Fibroblast of lung (primary cell): ENCODE results near the gene FRMPD2. TPM values are rescaled to one million over a fixed set of nuclear protein-coding genes. Genes with fewer than 3 reads are reported as not detected.

Experiments used
- DNase-seq, 2 donors: peaks; one replicate each; pipeline versions ENCODE4 v3.0.0 to v3.0.0-alpha.2; 2010; ENCODE audit warnings: low read depth in 2 of 2
- H2AFZ ChIP-seq: 2 replicates; pipeline ENCODE4 v1.5.1; 2012; ENCODE audit warnings: low read length, control low read depth, inconsistent platforms
- H3K27ac ChIP-seq: 2 replicates; pipeline ENCODE4 v1.5.1; 2011; ENCODE audit warnings: low read length, control low read depth; ENCODE audit not compliant: insufficient read depth
- H3K27me3 ChIP-seq: 2 replicates; pipeline ENCODE4 v1.5.1; 2011; ENCODE audit warnings: mild to moderate bottlenecking, low read length; ENCODE audit not compliant: control insufficient read depth, insufficient read depth
- H3K36me3 ChIP-seq: 2 replicates; pipeline ENCODE4 v1.5.1; 2011; ENCODE audit warnings: low read length; ENCODE audit not compliant: control insufficient read depth, insufficient read depth
- H3K4me1 ChIP-seq: 2 replicates; pipeline ENCODE4 v1.5.1; 2011; ENCODE audit warnings: low read length; ENCODE audit not compliant: control insufficient read depth, insufficient read depth; ENCODE audit errors: extremely low read depth
- H3K4me2 ChIP-seq: 2 replicates; pipeline ENCODE4 v1.5.1; 2011; ENCODE audit warnings: low read length, control low read depth; ENCODE audit not compliant: insufficient read depth; ENCODE audit errors: extremely low read depth
- H3K4me3 ChIP-seq, 4 experiments: fragments of 200-600 bp in 1 of 4; sonication (generic) in 1 of 4; replicated peaks in 1 of 4; 2 replicates each; pipeline ENCODE4 v1.5.1; 2011 to 2016; ENCODE audit warnings: low read length in 4 of 4, low read depth in 3 of 4, mild to moderate bottlenecking in 3 of 4, control low read depth in 2 of 4, inconsistent platforms in 1 of 4, mixed read lengths in 1 of 4; ENCODE audit not compliant: insufficient read depth in 1 of 4; ENCODE audit errors: control extremely low read depth in 1 of 4
- H3K79me2 ChIP-seq: 2 replicates; pipeline ENCODE4 v1.5.1; 2012; ENCODE audit warnings: mild to moderate bottlenecking, low read length, inconsistent platforms; ENCODE audit not compliant: control insufficient read depth, insufficient read depth
- H3K9ac ChIP-seq: 2 replicates; pipeline ENCODE4 v1.5.1; 2011; ENCODE audit warnings: mild to moderate bottlenecking, low read length, control low read depth; ENCODE audit not compliant: insufficient read depth
- H3K9me3 ChIP-seq: 2 replicates; pipeline ENCODE4 v1.5.1; 2012; ENCODE audit warnings: low read depth, low read length; ENCODE audit not compliant: control insufficient read depth, insufficient read depth
- H4K20me1 ChIP-seq: 2 replicates; pipeline ENCODE4 v1.5.1; 2011; ENCODE audit warnings: low read length; ENCODE audit not compliant: control insufficient read depth, insufficient read depth; ENCODE audit errors: extremely low read depth
- CTCF ChIP-seq, 2 donors: IDR thresholded peaks in 1 of 2; conservative IDR thresholded peaks in 1 of 2; 1 replicate in 1 of 2; 2 replicates in 1 of 2; pipeline ENCODE4 v1.5.1; 2011 to 2012; ENCODE audit warnings: low read length in 2 of 2, control low read depth in 1 of 2, inconsistent platforms in 1 of 2, low read depth in 1 of 2, mild to moderate bottlenecking in 1 of 2
- EZH2 ChIP-seq: IDR thresholded peaks from 2 replicates; pipeline ENCODE4 v1.5.1; 2012; ENCODE audit warnings: low read length, control low read depth, mild to moderate bottlenecking; ENCODE audit errors: missing control alignments
- polyA plus RNA-seq, 2 donors: library from polyadenylated mRNA; depleted of rRNA in 1 of 2; stranded (reverse) in 1 of 2; unstranded in 1 of 2; fragments of >200 nt; gene quantifications; 2 replicates each; pipeline ENCODE4 v1.2.1, GENCODE V29; 2011 to 2012; ENCODE audit warnings: missing spikeins in 1 of 2
- total RNA-seq: library from RNA; depleted of rRNA; stranded (reverse); fragments of >200 nt; gene quantifications from 2 replicates; pipeline ENCODE4 v1.2.1, GENCODE V29; 2014

Gene FRMPD2
- total and polyA plus RNA-seq, 2 donors (not counting 1 experiment from before 2014, with no cell fraction given): 0.16 TPM; not detected in 1

DNA sequence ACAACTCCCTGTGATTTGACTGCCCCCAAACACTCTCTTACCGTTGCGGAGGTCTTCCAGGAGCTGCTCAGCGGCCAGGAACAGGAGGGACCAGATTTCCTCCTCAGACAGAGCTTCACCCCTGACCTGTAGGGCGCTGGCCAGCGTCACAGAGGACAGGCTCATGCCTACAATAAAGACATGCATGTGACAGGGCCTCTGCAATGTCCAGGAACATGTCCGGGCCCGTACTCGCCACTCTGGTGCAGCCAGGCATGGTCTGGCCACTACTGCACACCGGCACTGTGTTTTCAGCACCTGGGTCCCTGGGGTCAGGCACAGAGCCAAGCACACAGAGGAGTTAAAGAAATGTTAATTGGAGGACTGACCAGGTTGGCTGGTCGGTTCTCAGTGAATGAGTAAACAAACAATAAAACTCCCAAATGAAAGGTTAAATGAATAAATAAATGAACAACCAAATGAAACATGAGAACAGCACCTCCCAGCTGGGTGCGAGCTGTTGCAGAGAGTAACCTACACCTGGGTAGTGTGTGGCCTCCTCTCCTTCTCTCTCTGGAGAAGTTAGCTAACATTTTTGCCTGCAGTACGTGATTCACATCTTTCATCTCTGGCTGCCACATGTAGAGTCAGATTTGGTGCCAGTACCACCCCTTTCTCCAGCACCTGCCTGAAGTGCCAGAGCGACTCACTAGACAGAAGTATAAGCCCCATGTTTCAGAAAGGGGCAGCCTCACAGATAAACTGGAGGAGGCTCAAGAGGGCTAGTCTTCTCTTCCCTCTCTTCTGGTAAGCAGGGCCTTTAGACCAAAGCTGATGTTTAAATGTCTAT lies 22.8 kb downstream of the FRMPD2 start:
- no peaks in the 10 kb centered on the region for H3K79me2 ChIP-seq
- no peaks in the 10 kb centered on the region for H3K36me3 ChIP-seq
- no peak overlapping the region for H3K4me3 ChIP-seq
- no peak overlapping the region for H3K9ac ChIP-seq
- TF ChIP-seq CTCF (conservative IDR thresholded peaks at IDR 0.05 in 1 of 2, IDR thresholded peaks at IDR 0.05 in 1 of 2; ENCODE audit: low read depth in 1 of 2, low read length in 2 of 2) (no peak), EZH2 (no peak)
- H3K9me3 ChIP-seq: no peaks in the 10 kb centered on the region
- H4K20me1 ChIP-seq: no peaks in the 10 kb centered on the region
- H2AFZ ChIP-seq: no peak overlapping the region
- H3K27me3 ChIP-seq: no peaks in the 10 kb centered on the region
- H3K4me1 ChIP-seq: no peaks in the 10 kb centered on the region
- no peak for DNase-seq
- H3K27ac ChIP-seq: no peak overlapping the region
- H3K4me2 ChIP-seq: no peak overlapping the region

- H3K4me3 ChIP-seq: no peak overlapping the region
- H2AFZ ChIP-seq: no peak overlapping the region
- H3K9ac ChIP-seq: no peak overlapping the region
- no peaks in the 10 kb centered on the region for H3K4me1 ChIP-seq
- H4K20me1 ChIP-seq: no peaks in the 10 kb centered on the region
- TF ChIP-seq CTCF (conservative IDR thresholded peaks at IDR 0.05 in 1 of 2, IDR thresholded peaks at IDR 0.05 in 1 of 2; ENCODE audit: low read depth in 1 of 2, low read length in 2 of 2) (no peak), EZH2 (no peak)
- H3K4me2 ChIP-seq: no peak overlapping the region
- no peaks in the 10 kb centered on the region for H3K36me3 ChIP-seq
- no peaks in the 10 kb centered on the region for H3K9me3 ChIP-seq
- no peaks in the 10 kb centered on the region for H3K79me2 ChIP-seq
- DNase-seq: no peak
- no peaks in the 10 kb centered on the region for H3K27me3 ChIP-seq
- no peak overlapping the region for H3K27ac ChIP-seq
Measured at GRCh38 chr10:48251152-48251524, 23.4 kb downstream of the FRMPD2 start.

- Histone ChIP-seq H3K4me1 (no peaks in the 10 kb centered on the region), H3K27me3 (no peaks in the 10 kb centered on the region), H3K9ac (no peak overlapping the region), H3K4me3 (no peak overlapping the region), H3K9me3 (no peaks in the 10 kb centered on the region), H4K20me1 (no peaks in the 10 kb centered on the region), H3K36me3 (no peaks in the 10 kb centered on the region), H2AFZ (no peak overlapping the region), H3K27ac (no peak overlapping the region), H3K79me2 (no peaks in the 10 kb centered on the region), H3K4me2 (no peak overlapping the region)
- DNase-seq: no peak
- TF ChIP-seq EZH2: no peak
- TF ChIP-seq CTCF (conservative IDR thresholded peaks at IDR 0.05 in 1 of 2, IDR thresholded peaks at IDR 0.05 in 1 of 2; ENCODE audit: low read depth in 1 of 2, low read length in 2 of 2): no peak
Measured at GRCh38 chr10:48249763-48250351, 24.6 kb downstream of the FRMPD2 start.
